ENCODE measurements around the gene SIRT1. TPM values are rescaled to one million over a fixed set of nuclear protein-coding genes. Genes with fewer than 3 reads are reported as not detected.

Gene SIRT1
- total RNA-seq, 1 experiment from 2014 or later, result 22.8 TPM

DNA sequence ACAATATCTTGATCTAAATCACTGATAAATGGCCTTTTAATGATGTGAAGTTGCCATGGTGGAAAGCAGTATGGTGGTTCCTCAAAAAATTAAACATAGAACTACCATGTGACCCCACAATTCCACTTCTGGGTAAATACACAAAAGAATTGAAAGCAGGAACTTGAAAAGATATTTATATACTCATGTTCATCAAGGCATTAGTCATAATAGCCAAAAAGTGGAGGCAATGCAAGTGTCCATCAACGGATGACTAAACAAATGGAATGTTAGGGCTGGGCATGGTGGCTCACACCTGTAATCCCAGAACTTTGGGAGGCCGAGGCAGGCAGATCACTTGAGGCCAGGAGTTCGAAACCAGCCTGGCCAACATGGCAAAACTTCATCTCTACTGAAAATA lies 44.5 kb upstream of the SIRT1 start:
- POLR2A ChIA-PET, result no interaction called here
- Histone ChIP-seq H3K36me3 (ENCODE audit: control insufficient read depth in 1 of 2, insufficient read depth in 2 of 2, low read length in 2 of 2) (no peaks in the 10 kb centered on the region), H3K79me2 (ENCODE audit: insufficient read depth, low read length) (no peaks in the 10 kb centered on the region), H4K20me1 (ENCODE audit: insufficient read depth) (no peaks in the 10 kb centered on the region), H3K4me3 (replicated peaks in 1 of 2; ENCODE audit: low read depth in 1 of 2, low read length in 2 of 2) (no peak overlapping the region), H3K9me3 (ENCODE audit: control insufficient read depth in 1 of 2, insufficient read depth in 1 of 2, low read depth in 1 of 2, low read length in 2 of 2) (no peaks in the 10 kb centered on the region), H3K27ac (ENCODE audit: low read depth, low read length) (no peak overlapping the region), H3K9ac (ENCODE audit: low read length) (no peak overlapping the region), H3K27me3 (ENCODE audit: insufficient read depth, low read length) (no peaks in the 10 kb centered on the region), H2AFZ (ENCODE audit: low read depth, low read length, poor library complexity, severe bottlenecking) (no peak overlapping the region), H3K4me1 (ENCODE audit: control insufficient read depth in 1 of 2, insufficient read depth in 2 of 2, low read length in 2 of 2) (peaks cover 4 to 10% of the 10 kb centered on the region in 2 experiments; a peak in 3 of 4 replicates), H3K4me2 (ENCODE audit: low read length) (no peak overlapping the region), H3K9me2 (ENCODE audit: insufficient read depth) (no peaks in the 10 kb centered on the region)
- intact Hi-C loops (cut with micrococcal nuclease), result no loop called here
- RAD21 ChIA-PET (ENCODE audit: low non-redundant PET in 1 of 2, low total read pairs in 2 of 2, uncharacterized antibody in 2 of 2, unreplicated experiment in 2 of 2), result no interaction called here
- CTCF ChIA-PET, result no interaction called here
- DNase-seq (ENCODE audit: low read depth, low spot score) (no peak), ATAC-seq (no peak)
- no TSS peak for BruUV-seq (replicated peaks)
- TF ChIP-seq SIN3A (IDR thresholded peaks at IDR 0.05; ENCODE audit: low read depth) (no peak), CTCF (IDR thresholded peaks at IDR 0.05 in 2 of 3, conservative IDR thresholded peaks at IDR 0.05 in 1 of 3; ENCODE audit: borderline replicate concordance in 1 of 3, insufficient read depth in 1 of 3, low read depth in 2 of 3, low read length in 2 of 3) (no peak)
- TF ChIP-seq, protein P1, sequence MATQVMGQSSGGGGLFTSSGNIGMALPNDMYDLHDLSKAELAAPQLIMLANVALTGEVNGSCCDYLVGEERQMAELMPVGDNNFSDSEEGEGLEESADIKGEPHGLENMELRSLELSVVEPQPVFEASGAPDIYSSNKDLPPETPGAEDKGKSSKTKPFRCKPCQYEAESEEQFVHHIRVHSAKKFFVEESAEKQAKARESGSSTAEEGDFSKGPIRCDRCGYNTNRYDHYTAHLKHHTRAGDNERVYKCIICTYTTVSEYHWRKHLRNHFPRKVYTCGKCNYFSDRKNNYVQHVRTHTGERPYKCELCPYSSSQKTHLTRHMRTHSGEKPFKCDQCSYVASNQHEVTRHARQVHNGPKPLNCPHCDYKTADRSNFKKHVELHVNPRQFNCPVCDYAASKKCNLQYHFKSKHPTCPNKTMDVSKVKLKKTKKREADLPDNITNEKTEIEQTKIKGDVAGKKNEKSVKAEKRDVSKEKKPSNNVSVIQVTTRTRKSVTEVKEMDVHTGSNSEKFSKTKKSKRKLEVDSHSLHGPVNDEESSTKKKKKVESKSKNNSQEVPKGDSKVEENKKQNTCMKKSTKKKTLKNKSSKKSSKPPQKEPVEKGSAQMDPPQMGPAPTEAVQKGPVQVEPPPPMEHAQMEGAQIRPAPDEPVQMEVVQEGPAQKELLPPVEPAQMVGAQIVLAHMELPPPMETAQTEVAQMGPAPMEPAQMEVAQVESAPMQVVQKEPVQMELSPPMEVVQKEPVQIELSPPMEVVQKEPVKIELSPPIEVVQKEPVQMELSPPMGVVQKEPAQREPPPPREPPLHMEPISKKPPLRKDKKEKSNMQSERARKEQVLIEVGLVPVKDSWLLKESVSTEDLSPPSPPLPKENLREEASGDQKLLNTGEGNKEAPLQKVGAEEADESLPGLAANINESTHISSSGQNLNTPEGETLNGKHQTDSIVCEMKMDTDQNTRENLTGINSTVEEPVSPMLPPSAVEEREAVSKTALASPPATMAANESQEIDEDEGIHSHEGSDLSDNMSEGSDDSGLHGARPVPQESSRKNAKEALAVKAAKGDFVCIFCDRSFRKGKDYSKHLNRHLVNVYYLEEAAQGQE (IDR thresholded peaks at IDR 0.05; ENCODE audit: low read depth), result no peak

Measured in HCT116 (cell line).